CD4-positive, alpha-beta T cell treated with Interleukin-15 for 1 hour (primary cell): ENCODE data around the gene KRT5.

Source experiments
- DNase-seq: peaks from one replicate; pipeline ENCODE4 v3.0.0-alpha.2; 2020

Gene KRT5

GRCh38 chr12:52519826-52520662 lies at the start of gene KRT5:
Gene KRT5, minus strand, starts transcription at chr12:52520394. Its CDS starts 98 bp downstream, at chr12:52520296.
- no peak for DNase-seq

GRCh38 chr12:52568111-52568510 lies 47.9 kb upstream of the KRT5 start:
- DNase-seq = no peak

GRCh38 chr12:52566847-52567291 lies 46.7 kb upstream of the KRT5 start:
- DNase-seq = peak; percentile 80

GRCh38 chr12:52564582-52564981 lies 44.4 kb upstream of the KRT5 start:
- DNase-seq = no peak

- no peak for DNase-seq
These were observed 41.8 kb upstream of the KRT5 start for GRCh38 chr12:52561880-52562449.

GRCh38 chr12:52559979-52560378 lies 39.8 kb upstream of the KRT5 start:
- DNase-seq = no peak

GRCh38 chr12:52558781-52559445 lies 38.7 kb upstream of the KRT5 start:
- DNase-seq = no peak

GRCh38 chr12:52557476-52557875 lies 37.3 kb upstream of the KRT5 start:
- no peak for DNase-seq

- no peak for DNase-seq
These were observed 35.4 kb upstream of the KRT5 start for GRCh38 chr12:52555577-52555976.

GRCh38 chr12:52552681-52553195 lies 32.5 kb upstream of the KRT5 start, which contains the start of gene KRT71:
Gene KRT71, minus strand, starts transcription at chr12:52553145. Its CDS starts 68 bp downstream, at chr12:52553077.
- DNase-seq = no peak

GRCh38 chr12:52552055-52552454 lies 31.9 kb upstream of the KRT5 start:
- DNase-seq = no peak

GRCh38 chr12:52551216-52551865 lies 31.1 kb upstream of the KRT5 start:
- DNase-seq = no peak

- DNase-seq = no peak
These were observed 25.9 kb upstream of the KRT5 start for GRCh38 chr12:52546126-52546525.

- DNase-seq = no peak
These were observed 24.0 kb upstream of the KRT5 start for GRCh38 chr12:52543985-52544883.

GRCh38 chr12:52542785-52543318 lies 22.7 kb upstream of the KRT5 start:
- no peak for DNase-seq

- no peak for DNase-seq
These were observed 22.0 kb upstream of the KRT5 start for GRCh38 chr12:52542157-52542556.

GRCh38 chr12:52541709-52542108 lies 21.5 kb upstream of the KRT5 start:
- no peak for DNase-seq

- DNase-seq = no peak
These were observed 20.3 kb upstream of the KRT5 start for GRCh38 chr12:52540531-52540930.

- DNase-seq = no peak
These were observed 19.6 kb upstream of the KRT5 start for GRCh38 chr12:52539821-52540173.

- no peak for DNase-seq
These were observed 19.1 kb upstream of the KRT5 start for GRCh38 chr12:52539083-52539820.

GRCh38 chr12:52537101-52537500 lies 16.9 kb upstream of the KRT5 start:
- DNase-seq = no peak
